GM18870 (cell line): ENCODE results near the gene FAM53A.
"Not testable (repeated sequence)": the region's sequence is repeated elsewhere in the genome, so short reads cannot be mapped to it uniquely, and the experiment has no call there.

Experiments
- ATAC-seq: cut with Tn5 transposase; IDR thresholded peaks from one replicate; pipeline ENCODE4 v1.9.1; 2021; ENCODE audit warnings: moderate library complexity; ENCODE audit not compliant: unreplicated experiment

FAM53A gene

GRCh38 chr4:1641671-1642070 lies 42.4 kb downstream of the FAM53A start:
- ATAC-seq = no peak

- not testable (repeated sequence) for ATAC-seq
These were observed 43.2 kb downstream of the FAM53A start for GRCh38 chr4:1640716-1641503.

GRCh38 chr4:1640190-1640589 lies 43.9 kb downstream of the FAM53A start:
- no peak for ATAC-seq

GRCh38 chr4:1639299-1639868 lies 44.7 kb downstream of the FAM53A start:
- no peak for ATAC-seq

GRCh38 chr4:1638873-1639272 lies 45.2 kb downstream of the FAM53A start:
- no peak for ATAC-seq

- ATAC-seq = no peak
These were observed 45.9 kb downstream of the FAM53A start for GRCh38 chr4:1638272-1638598.

GRCh38 chr4:1637580-1638271 lies 46.4 kb downstream of the FAM53A start:
- no peak for ATAC-seq

- ATAC-seq = no peak
These were observed 47.5 kb downstream of the FAM53A start for GRCh38 chr4:1636490-1637211.

- ATAC-seq = no peak
These were observed 48.6 kb downstream of the FAM53A start for GRCh38 chr4:1635464-1635863.

- ATAC-seq = no peak
These were observed 50.1 kb downstream of the FAM53A start for GRCh38 chr4:1633993-1634392.

GRCh38 chr4:1632109-1633104 lies 51.7 kb downstream of the FAM53A start:
- no peak for ATAC-seq

GRCh38 chr4:1631136-1631535 lies 53.0 kb downstream of the FAM53A start:
- ATAC-seq = no peak

GRCh38 chr4:1630266-1630665 lies 53.8 kb downstream of the FAM53A start:
- no peak for ATAC-seq

GRCh38 chr4:1629699-1630083 lies 54.4 kb downstream of the FAM53A start:
- ATAC-seq = no peak

GRCh38 chr4:1628892-1629698 lies 55.0 kb downstream of the FAM53A start:
- ATAC-seq = no peak

GRCh38 chr4:1627417-1628313 lies 56.4 kb downstream of the FAM53A start:
- no peak for ATAC-seq

- ATAC-seq = no peak
These were observed 57.2 kb downstream of the FAM53A start for GRCh38 chr4:1626941-1627340.

- ATAC-seq = no peak
These were observed 58.0 kb downstream of the FAM53A start for GRCh38 chr4:1626151-1626550.
